SU-DHL-6 (cell line): ENCODE results near the gene STPG3.

ENCODE experiments used
- EZH2phosphoT487 ChIP-seq: fragments of 200-600 bp; sonication (generic), shearing (Covaris generic); conservative IDR thresholded peaks from 2 replicates; pipeline ENCODE4 v1.6.1; 2018; ENCODE audit warnings: mild to moderate bottlenecking, antibody characterized with exemption, low read length, moderate library complexity, mixed read lengths
- TF ChIP-seq, protein P1 (sequence below): fragments of 200-600 bp; sonication (generic); IDR thresholded peaks from one replicate; pipeline ENCODE4 v1.5.1; 2017; ENCODE audit warnings: antibody characterized with exemption, mild to moderate bottlenecking, low read length, moderate library complexity; ENCODE audit not compliant: insufficient read depth, poor library complexity, severe bottlenecking

DNA sequence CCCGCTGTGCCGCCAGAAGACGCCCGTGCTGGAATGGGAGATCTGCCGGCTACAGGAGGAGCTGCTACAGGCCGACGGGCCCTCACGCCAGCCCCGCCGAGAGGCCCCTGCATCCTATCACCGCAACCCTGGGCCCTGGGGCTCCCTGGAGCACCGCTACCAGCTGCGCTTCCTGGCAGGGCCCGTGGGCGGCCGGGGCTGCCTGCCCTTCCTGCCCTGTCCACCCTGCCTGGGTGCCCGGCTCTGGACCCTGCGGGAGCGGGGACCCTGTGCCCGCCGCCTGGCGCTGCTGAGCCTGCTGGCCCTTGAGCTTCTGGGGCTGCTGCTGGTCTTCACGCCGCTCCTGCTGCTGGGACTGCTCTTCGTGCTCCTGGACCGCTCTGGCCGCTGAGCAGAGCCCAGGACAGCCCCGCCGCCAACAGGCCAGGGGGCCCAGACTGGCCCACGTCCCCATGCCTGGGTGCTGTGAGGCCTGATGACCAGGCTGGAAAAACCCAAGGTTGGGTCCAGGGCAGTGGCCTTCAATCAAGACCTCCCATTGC, 32.8 kb upstream of the STPG3 start:
- TF ChIP-seq EZH2phosphoT487: no peak
- TF ChIP-seq, protein P1, sequence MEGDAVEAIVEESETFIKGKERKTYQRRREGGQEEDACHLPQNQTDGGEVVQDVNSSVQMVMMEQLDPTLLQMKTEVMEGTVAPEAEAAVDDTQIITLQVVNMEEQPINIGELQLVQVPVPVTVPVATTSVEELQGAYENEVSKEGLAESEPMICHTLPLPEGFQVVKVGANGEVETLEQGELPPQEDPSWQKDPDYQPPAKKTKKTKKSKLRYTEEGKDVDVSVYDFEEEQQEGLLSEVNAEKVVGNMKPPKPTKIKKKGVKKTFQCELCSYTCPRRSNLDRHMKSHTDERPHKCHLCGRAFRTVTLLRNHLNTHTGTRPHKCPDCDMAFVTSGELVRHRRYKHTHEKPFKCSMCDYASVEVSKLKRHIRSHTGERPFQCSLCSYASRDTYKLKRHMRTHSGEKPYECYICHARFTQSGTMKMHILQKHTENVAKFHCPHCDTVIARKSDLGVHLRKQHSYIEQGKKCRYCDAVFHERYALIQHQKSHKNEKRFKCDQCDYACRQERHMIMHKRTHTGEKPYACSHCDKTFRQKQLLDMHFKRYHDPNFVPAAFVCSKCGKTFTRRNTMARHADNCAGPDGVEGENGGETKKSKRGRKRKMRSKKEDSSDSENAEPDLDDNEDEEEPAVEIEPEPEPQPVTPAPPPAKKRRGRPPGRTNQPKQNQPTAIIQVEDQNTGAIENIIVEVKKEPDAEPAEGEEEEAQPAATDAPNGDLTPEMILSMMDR: no peak
